KOPT-K1 (cell line): ENCODE measurements around the gene SLC35C1.

ENCODE experiments used
- H3K27ac ChIP-seq: fragments of 200-600 bp; sonication (generic); 2 replicates; pipeline ENCODE4 v1.5.1; 2016; ENCODE audit warnings: antibody characterized with exemption, mild to moderate bottlenecking, low read depth, low read length; ENCODE audit not compliant: poor library complexity, severe bottlenecking
- H3K36me3 ChIP-seq: fragments of 200-600 bp; sonication (generic); 2 replicates; pipeline ENCODE4 v1.5.1; 2017; ENCODE audit warnings: antibody characterized with exemption, mild to moderate bottlenecking, low read length, moderate library complexity; ENCODE audit not compliant: insufficient read depth
- H3K9me3 ChIP-seq: fragments of 200-600 bp; sonication (generic); 2 replicates; pipeline ENCODE4 v1.5.1; 2017; ENCODE audit warnings: antibody characterized with exemption, low read length, mild to moderate bottlenecking; ENCODE audit not compliant: insufficient read depth, poor library complexity, severe bottlenecking

Gene SLC35C1

DNA sequence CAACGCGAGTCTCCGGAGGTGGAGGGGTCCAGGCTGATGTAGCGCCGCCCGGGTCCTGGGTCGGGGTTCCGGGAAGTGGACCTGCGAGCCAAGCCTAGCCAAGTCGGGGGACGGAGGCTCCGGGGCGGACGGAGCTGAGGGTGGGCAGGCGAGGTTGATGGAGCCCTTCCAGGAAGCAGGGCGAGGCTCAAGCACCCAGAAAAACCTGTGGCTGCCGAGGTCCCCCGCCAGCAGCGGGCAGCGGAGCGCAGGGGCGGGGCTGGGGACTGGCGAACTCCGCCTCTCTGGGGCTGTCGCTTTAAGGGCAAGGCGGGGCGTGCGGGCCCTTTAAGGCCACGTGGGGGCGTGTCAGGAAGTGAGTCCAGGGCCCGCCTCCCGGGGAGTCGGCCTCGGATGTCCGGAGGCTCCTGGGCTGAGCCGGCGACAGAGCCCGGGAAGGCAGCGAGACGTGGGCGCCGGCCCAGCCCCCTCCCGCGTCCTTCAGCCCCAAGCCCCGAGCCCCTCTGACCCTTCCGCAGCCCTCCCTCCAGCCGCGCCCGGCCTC lies at the start of gene SLC35C1:
SLC35C1 (plus strand) TSS at position 389 of the 544 bp plus-strand sequence. CDS start 653 bp downstream, outside the sequence.
- peaks cover 13% of the 10 kb centered on the region; the same call in 1 of the 2 replicates for H3K36me3 ChIP-seq
- H3K9me3 ChIP-seq = no peaks in the 10 kb centered on the region
- H3K27ac ChIP-seq = peak within 1 kb of the TSS; percentile 69

GRCh38 chr11:45755281-45755859 lies 49.6 kb upstream of the SLC35C1 start:
- Histone ChIP-seq H3K36me3 (no peaks in the 10 kb centered on the region), H3K27ac (no peak overlapping the region), H3K9me3 (no peaks in the 10 kb centered on the region)

- Histone ChIP-seq H3K9me3 (no peaks in the 10 kb centered on the region), H3K36me3 (no peaks in the 10 kb centered on the region), H3K27ac (no peak overlapping the region)
These were observed 48.5 kb upstream of the SLC35C1 start for GRCh38 chr11:45756384-45757010.

- H3K36me3 ChIP-seq = no peaks in the 10 kb centered on the region
- no peak overlapping the region for H3K27ac ChIP-seq
- no peaks in the 10 kb centered on the region for H3K9me3 ChIP-seq
These were observed 47.3 kb upstream of the SLC35C1 start for GRCh38 chr11:45757672-45758071.

GRCh38 chr11:45761659-45762058 lies 43.3 kb upstream of the SLC35C1 start:
- Histone ChIP-seq H3K9me3 (no peaks in the 10 kb centered on the region), H3K36me3 (no peaks in the 10 kb centered on the region), H3K27ac (no peak overlapping the region)

DNA sequence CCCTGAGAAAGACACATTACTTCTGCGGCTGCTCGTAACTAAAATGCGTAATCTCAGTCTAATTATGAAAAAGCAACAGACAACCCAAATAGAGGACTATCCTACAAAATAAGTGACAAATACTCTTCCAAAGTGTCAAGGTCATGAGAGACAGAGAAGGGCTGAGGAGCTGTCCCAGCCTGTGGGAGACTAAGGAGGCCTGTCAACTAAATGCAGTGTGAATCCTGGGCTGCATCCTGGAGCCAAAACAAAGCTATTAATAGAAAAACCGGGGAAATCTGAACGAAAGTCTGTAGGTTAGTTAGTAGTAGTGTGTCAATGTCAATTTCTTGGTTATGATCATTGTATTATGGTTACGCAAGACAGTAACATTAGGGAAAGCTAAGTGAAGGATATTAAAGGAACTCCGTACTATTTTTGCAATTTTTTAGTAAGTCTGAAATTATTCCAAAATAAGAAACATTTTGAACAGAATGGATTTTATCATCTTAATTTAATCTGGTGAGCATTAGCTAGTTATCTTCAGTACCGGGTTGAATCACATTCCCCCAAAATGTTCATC lies 39.8 kb upstream of the SLC35C1 start:
- H3K27ac ChIP-seq = no peak overlapping the region
- H3K9me3 ChIP-seq = no peaks in the 10 kb centered on the region
- H3K36me3 ChIP-seq = no peaks in the 10 kb centered on the region

- Histone ChIP-seq H3K36me3 (no peaks in the 10 kb centered on the region), H3K27ac (no peak overlapping the region), H3K9me3 (no peaks in the 10 kb centered on the region)
These were observed 39.1 kb upstream of the SLC35C1 start for GRCh38 chr11:45765836-45766235.

- Histone ChIP-seq H3K36me3 (no peaks in the 10 kb centered on the region), H3K27ac (no peak overlapping the region), H3K9me3 (no peaks in the 10 kb centered on the region)
These were observed 38.5 kb upstream of the SLC35C1 start for GRCh38 chr11:45766469-45766868.

- H3K9me3 ChIP-seq = no peaks in the 10 kb centered on the region
- H3K27ac ChIP-seq = no peak overlapping the region
- H3K36me3 ChIP-seq = no peaks in the 10 kb centered on the region
These were observed 36.5 kb upstream of the SLC35C1 start for GRCh38 chr11:45768486-45768885.

DNA sequence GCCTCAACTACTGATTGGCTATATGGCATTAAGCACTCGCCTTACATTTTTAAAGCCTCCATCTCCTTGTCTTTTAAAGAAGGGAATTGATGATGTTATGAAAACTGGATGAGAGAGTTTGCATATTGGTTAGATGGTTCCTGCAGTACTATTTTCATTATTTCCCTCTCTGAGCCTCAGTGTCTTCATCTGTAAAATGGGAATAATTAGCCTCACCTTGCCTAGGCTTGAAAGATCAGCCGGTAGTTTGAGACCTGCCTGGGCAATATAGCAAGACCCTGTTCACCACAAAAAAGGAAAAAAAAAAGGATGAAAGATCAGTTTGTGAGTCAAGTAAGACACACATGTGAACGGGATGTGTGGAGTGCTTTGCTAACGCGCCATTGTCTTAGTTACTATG lies 35.0 kb upstream of the SLC35C1 start:
- Histone ChIP-seq H3K9me3 (no peaks in the 10 kb centered on the region), H3K27ac (no peak overlapping the region), H3K36me3 (no peaks in the 10 kb centered on the region)

- Histone ChIP-seq H3K36me3 (no peaks in the 10 kb centered on the region), H3K27ac (no peak overlapping the region), H3K9me3 (no peaks in the 10 kb centered on the region)
These were observed 33.8 kb upstream of the SLC35C1 start for GRCh38 chr11:45771193-45771565.

GRCh38 chr11:45771566-45772448 lies 33.1 kb upstream of the SLC35C1 start:
- Histone ChIP-seq H3K9me3 (no peaks in the 10 kb centered on the region), H3K27ac (no peak overlapping the region), H3K36me3 (no peaks in the 10 kb centered on the region)

GRCh38 chr11:45772449-45772774 lies 32.5 kb upstream of the SLC35C1 start:
- Histone ChIP-seq H3K36me3 (no peaks in the 10 kb centered on the region), H3K9me3 (no peaks in the 10 kb centered on the region), H3K27ac (no peak overlapping the region)

- Histone ChIP-seq H3K27ac (no peak overlapping the region), H3K36me3 (no peaks in the 10 kb centered on the region), H3K9me3 (no peaks in the 10 kb centered on the region)
These were observed 31.8 kb upstream of the SLC35C1 start for GRCh38 chr11:45772986-45773785.
